ENCODE data around the gene FALEC.

DNA sequence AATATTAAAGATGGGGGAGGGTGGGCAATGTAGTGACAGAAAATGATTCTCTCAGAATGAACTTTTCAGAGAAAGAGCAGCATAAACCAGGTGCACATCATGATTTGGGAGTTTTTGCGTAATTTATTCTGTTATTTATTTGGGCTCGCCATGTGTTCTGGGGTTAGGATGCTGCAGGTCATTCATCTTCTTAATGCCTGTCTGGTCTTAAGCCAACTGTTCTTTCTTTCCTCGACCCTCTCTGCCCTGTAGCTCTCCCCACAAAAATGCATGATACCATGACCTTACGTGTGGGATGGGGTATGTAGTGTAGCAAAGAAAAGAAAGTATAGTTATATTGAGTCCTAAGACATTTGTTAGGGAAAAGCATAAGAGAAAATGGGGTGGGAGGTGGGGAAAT, 40.7 kb upstream of the FALEC start:
- no peak for TF ChIP-seq ZNF274 (IDR thresholded peaks at IDR 0.05; ENCODE audit: low read depth, low read length)
- TF ChIP-seq YY1 (IDR thresholded peaks at IDR 0.05; ENCODE audit: insufficient read depth, insufficient read length), result no peak
- no peak for TF ChIP-seq SUZ12 (IDR thresholded peaks at IDR 0.05; ENCODE audit: extremely low read depth, insufficient read depth, insufficient read length)
